CD14-positive monocyte (primary cell): ENCODE data around the gene MTNR1A. TPM values are rescaled to one million over a fixed set of nuclear protein-coding genes. Genes with fewer than 3 reads are reported as not detected.

Experiments used
- DNase-seq, 3 donors: peaks; one replicate each; pipeline ENCODE4 v3.0.0-alpha.2; 2011 to 2022
- H2AFZ ChIP-seq: 2 replicates; pipeline ENCODE4 v1.6.0; 2012; ENCODE audit warnings: mild to moderate bottlenecking, low read depth, low read length, inconsistent platforms; ENCODE audit not compliant: insufficient read depth, poor library complexity, severe bottlenecking
- H3K27ac ChIP-seq, 2 donors: 1 replicate in 1 of 2; 2 replicates in 1 of 2; pipeline ENCODE4 v1.5.1; 2012 to 2013; ENCODE audit warnings: low read length in 2 of 2, control low read depth in 1 of 2, inconsistent platforms in 1 of 2, low read depth in 1 of 2, mild to moderate bottlenecking in 1 of 2
- H3K27me3 ChIP-seq, 2 donors: one replicate each; pipeline versions ENCODE4 v1.6.0 to v1.6.1; 2011 to 2013; ENCODE audit warnings: low read length in 2 of 2; ENCODE audit not compliant: control insufficient read depth in 2 of 2, insufficient read depth in 2 of 2
- H3K36me3 ChIP-seq, 2 donors: replicated peaks in 1 of 2; 1 replicate in 1 of 2; 2 replicates in 1 of 2; pipeline versions ENCODE4 v1.5.1 to v1.6.1; 2012 to 2013; ENCODE audit warnings: low read length in 2 of 2, control low read depth in 1 of 2, inconsistent platforms in 1 of 2, mild to moderate bottlenecking in 1 of 2; ENCODE audit not compliant: insufficient read depth in 2 of 2, control insufficient read depth in 1 of 2
- H3K4me1 ChIP-seq, 2 donors: 1 replicate in 1 of 2; 2 replicates in 1 of 2; pipeline versions ENCODE4 v1.5.1 to v1.6.1; 2012 to 2013; ENCODE audit warnings: low read length in 2 of 2, control low read depth in 1 of 2, inconsistent platforms in 1 of 2, mild to moderate bottlenecking in 1 of 2, moderate library complexity in 1 of 2; ENCODE audit not compliant: insufficient read depth in 2 of 2, control insufficient read depth in 1 of 2
- H3K4me2 ChIP-seq: replicated peaks from 2 replicates; pipeline ENCODE3; 2012; ENCODE audit warnings: low read length, moderate library complexity, mild to moderate bottlenecking; ENCODE audit not compliant: poor library complexity, severe bottlenecking; ENCODE audit errors: extremely low read depth
- H3K4me3 ChIP-seq, 3 experiments: fragments of 200-600 bp in 1 of 3; sonication (generic) in 1 of 3; replicated peaks in 1 of 3; 1 replicate in 2 of 3; 2 replicates in 1 of 3; pipeline ENCODE4 v1.5.1; 2011 to 2013; ENCODE audit warnings: low read length in 3 of 3, mild to moderate bottlenecking in 3 of 3, control low read depth in 2 of 3, low read depth in 2 of 3, inconsistent platforms in 1 of 3, moderate library complexity in 1 of 3
- H3K79me2 ChIP-seq: 2 replicates; pipeline ENCODE4 v1.6.0; 2012; ENCODE audit warnings: mild to moderate bottlenecking, control low read depth, inconsistent platforms, low read length, moderate library complexity; ENCODE audit not compliant: insufficient read depth
- H3K9ac ChIP-seq: 2 replicates; pipeline ENCODE4 v1.6.0; 2017; ENCODE audit warnings: low read length, mild to moderate bottlenecking; ENCODE audit not compliant: insufficient read depth, poor library complexity, severe bottlenecking
- H3K9me3 ChIP-seq, 2 donors: replicated peaks in 1 of 2; 1 replicate in 1 of 2; 2 replicates in 1 of 2; pipeline versions ENCODE4 v1.5.1 to v1.6.1; 2012 to 2013; ENCODE audit warnings: low read length in 2 of 2, control low read depth in 1 of 2; ENCODE audit not compliant: control insufficient read depth in 1 of 2, insufficient read depth in 1 of 2
- H4K20me1 ChIP-seq: 2 replicates; pipeline ENCODE4 v1.6.0; 2012; ENCODE audit warnings: mild to moderate bottlenecking, low read length, control low read depth, moderate library complexity; ENCODE audit not compliant: insufficient read depth
- H3K27ac Mint-ChIP-seq, 7 donors: one replicate each; pipeline ENCODE4 v1.8.0; 2020; ENCODE audit warnings: mild to moderate bottlenecking in 7 of 7, mixed read lengths in 7 of 7, moderate library complexity in 6 of 7, inconsistent platforms in 2 of 7
- H3K27me3 Mint-ChIP-seq, 3 donors: one replicate each; pipeline ENCODE4 v1.8.0; 2021 to 2022; ENCODE audit warnings: low read depth in 3 of 3, mild to moderate bottlenecking in 3 of 3, mixed read lengths in 3 of 3, moderate library complexity in 3 of 3, inconsistent platforms in 1 of 3
- H3K36me3 Mint-ChIP-seq, 2 donors: one replicate each; pipeline ENCODE4 v1.8.0; 2020; ENCODE audit warnings: mixed read lengths in 2 of 2, inconsistent platforms in 1 of 2, mild to moderate bottlenecking in 1 of 2
- H3K4me1 Mint-ChIP-seq: one replicate; pipeline ENCODE4 v1.8.0; 2020; ENCODE audit warnings: mild to moderate bottlenecking, mixed read lengths
- H3K4me3 Mint-ChIP-seq, 2 donors: one replicate each; pipeline ENCODE4 v1.8.0; 2020; ENCODE audit warnings: mild to moderate bottlenecking in 2 of 2, mixed read lengths in 2 of 2, moderate library complexity in 1 of 2
- H3K9me3 Mint-ChIP-seq, 7 donors: one replicate each; pipeline ENCODE4 v1.8.0; 2020 to 2022; ENCODE audit warnings: mixed read lengths in 7 of 7, mild to moderate bottlenecking in 6 of 7, moderate library complexity in 6 of 7, inconsistent platforms in 2 of 7
- CTCF ChIP-seq: fragments of 200-600 bp; IDR thresholded peaks from one replicate; pipeline ENCODE4 v1.8.0; 2022; ENCODE audit warnings: antibody characterized with exemption, mild to moderate bottlenecking
- WGBS: methylation state at CpG from one replicate; pipeline ENCODE4 v1.1.5; 2013; ENCODE audit warnings: missing lambda C conversion rate; ENCODE audit not compliant: insufficient coverage; 5-methylcytosine and 5-hydroxymethylcytosine counted together
- intact Hi-C, 2 donors: fragments of 100-400 bp; cut with micrococcal nuclease; formaldehyde crosslinking; loops; one replicate each; pipeline versions ENCODE4 v1.15.0 to v1.15.1; 2023
- polyA plus RNA-seq, 3 donors: library from polyadenylated mRNA; depleted of rRNA in 1 of 3; unstranded in 2 of 3; stranded (reverse) in 1 of 3; fragments of 300-500 nt in 2 of 3; fragments of >200 nt in 1 of 3; fragmentation: Illumina TruSeq in 2 of 3; gene quantifications; 1 replicate in 2 of 3; 2 replicates in 1 of 3; pipeline ENCODE4 v1.2.3, GENCODE V29; 2012 to 2021

MTNR1A gene
- polyA plus RNA-seq, 3 donors = not detected

DNA sequence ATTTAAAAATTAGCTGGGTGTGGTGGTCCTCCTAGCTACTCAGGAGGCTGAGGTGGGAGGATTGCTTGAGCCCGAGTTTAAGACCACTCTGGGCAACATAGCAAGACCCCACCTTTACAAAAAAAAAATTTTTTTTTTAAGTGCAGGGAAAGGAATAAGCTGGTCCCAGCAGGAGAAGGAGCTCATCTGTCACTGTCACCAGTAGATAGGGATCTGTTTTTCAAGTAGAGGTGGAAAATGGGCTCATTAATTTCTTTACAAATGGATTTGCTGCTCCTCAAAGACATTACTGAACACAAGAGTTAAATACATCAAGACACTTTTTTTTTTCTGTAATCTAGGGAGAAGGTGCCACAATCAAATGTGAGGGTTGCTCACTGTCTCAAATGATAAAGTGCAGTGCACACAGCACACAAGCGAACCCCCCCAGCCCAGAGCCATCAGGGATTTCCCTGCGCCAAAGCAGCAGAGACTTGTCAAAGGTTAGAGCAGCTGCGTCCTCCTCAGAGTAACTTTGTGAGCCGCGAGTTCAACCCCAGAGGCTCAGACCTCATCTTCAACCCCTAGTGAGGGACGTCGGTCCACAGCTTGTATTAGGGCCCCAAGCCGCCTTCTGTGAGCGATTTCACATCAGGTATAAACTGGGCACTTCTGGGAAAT is 14.3 kb upstream of the MTNR1A start:
- no peaks in the 10 kb centered on the region for H3K9me3 ChIP-seq
- Mint-ChIP-seq H3K4me1 (no peaks in the 10 kb centered on the region), H3K36me3 (no peaks in the 10 kb centered on the region), H3K27ac (no peak overlapping the region), H3K4me3 (no peak overlapping the region), H3K27me3 (peaks cover 5 to 6% (median 6%) of the 10 kb centered on the region in 3 donors), H3K9me3 (peaks cover 0 to 5% (median 2%) of the 10 kb centered on the region in 7 donors)
- WGBS = 83% methylated on average over 4 of the region's 10 CpGs
- H3K4me3 ChIP-seq = no peak overlapping the region
- no peaks in the 10 kb centered on the region for H4K20me1 ChIP-seq
- no peak overlapping the region for H2AFZ ChIP-seq
- TF ChIP-seq CTCF = no peak
- DNase-seq = no peak
- no peaks in the 10 kb centered on the region for H3K79me2 ChIP-seq
- no peak overlapping the region for H3K9ac ChIP-seq
- H3K4me2 ChIP-seq = no peak overlapping the region
- intact Hi-C loops = no loop called here
- H3K27me3 ChIP-seq = no peaks in the 10 kb centered on the region
- H3K36me3 ChIP-seq = no peaks in the 10 kb centered on the region
- no peaks in the 10 kb centered on the region for H3K4me1 ChIP-seq
- no peak overlapping the region for H3K27ac ChIP-seq

- Mint-ChIP-seq H3K4me1 (no peaks in the 10 kb centered on the region), H3K27ac (no peak overlapping the region), H3K36me3 (no peaks in the 10 kb centered on the region), H3K4me3 (no peak overlapping the region), H3K9me3 (peaks cover 0 to 7% (median 3%) of the 10 kb centered on the region in 7 donors), H3K27me3 (peaks cover 0 to 6% (median 4%) of the 10 kb centered on the region in 3 donors)
- Histone ChIP-seq H3K27me3 (no peaks in the 10 kb centered on the region), H3K4me1 (no peaks in the 10 kb centered on the region), H4K20me1 (no peaks in the 10 kb centered on the region), H3K4me2 (no peak overlapping the region), H3K27ac (no peak overlapping the region), H3K9me3 (no peaks in the 10 kb centered on the region), H3K79me2 (no peaks in the 10 kb centered on the region), H2AFZ (no peak overlapping the region), H3K4me3 (no peak overlapping the region), H3K9ac (no peak overlapping the region), H3K36me3 (no peaks in the 10 kb centered on the region)
- WGBS = 80% methylated on average over 2 of the region's 7 CpGs
- no peak for TF ChIP-seq CTCF
- intact Hi-C loops = no loop called here
- no peak for DNase-seq
Measured at GRCh38 chr4:186566068-186566467, 10.7 kb upstream of the MTNR1A start.
